ENCODE data around the gene IDH3B. TPM values are rescaled to one million over a fixed set of nuclear protein-coding genes. Genes with fewer than 3 reads are reported as not detected.

IDH3B gene
- total and polyA plus RNA-seq, 2 of the 8 experiments (the other 6 are each of a cell fraction or from before 2014, with no cell fraction given): 110 to 167 TPM

GRCh38 chr20:2699775-2700413 lies 35.9 kb upstream of the IDH3B start:
- H3K14ac ChIP-seq (ENCODE audit: insufficient read length): no peak overlapping the region
- H4K8ac ChIP-seq (ENCODE audit: extremely low read depth, insufficient read depth, low read length): no peak overlapping the region
- H3K4me2 ChIP-seq (ENCODE audit: insufficient read depth in 1 of 2, low read depth in 2 of 2, low read length in 2 of 2): peak overlapping the region in 1 of 2 experiments; percentile 27; a peak in 1 of 4 replicates
- peaks cover 0 to 28% (median 21%) of the 10 kb centered on the region in 4 experiments; a peak in 6 of 7 replicates for H3K4me1 ChIP-seq (replicated peaks in 1 of 4; ENCODE audit: control insufficient read depth in 3 of 4, insufficient read depth in 4 of 4, low read length in 3 of 4)
- H3K4ac ChIP-seq (replicated peaks; ENCODE audit: insufficient read length, low read depth, low read length): no peak overlapping the region
- H4K91ac ChIP-seq (replicated peaks; ENCODE audit: insufficient read length, low read length): no peak overlapping the region
- peak overlapping the region; percentile 80; the same call in 1 of the 2 replicates for H2BK20ac ChIP-seq (ENCODE audit: low read length)
- CTCF ChIA-PET (ENCODE audit: partially characterized antibody): interaction anchor here (1.0 to 8.4 kb wide), 9 partner anchors 8 to 118 kb away, joined by 3 to 75 read pairs (median 6); no protein-coding TSS in a partner anchor
- H3K36me3 ChIP-seq (ENCODE audit: control insufficient read depth in 2 of 4, insufficient read depth in 4 of 4, low read length in 3 of 4): no peaks in the 10 kb centered on the region
- no peaks in the 10 kb centered on the region for H3K79me1 ChIP-seq (ENCODE audit: low read depth, low read length)
- no peak overlapping the region for H3K56ac ChIP-seq (replicated peaks; ENCODE audit: insufficient read length, low read depth, low read length)
- POLR2A ChIA-PET (ENCODE audit: partially characterized antibody): interaction anchor here (1.1 to 2.3 kb wide), 3 partner anchors 10 to 47 kb away, joined by 3 to 9 read pairs (median 7); partner anchors contain the start of gene NOP56
- peaks cover 0 to 8% of the 10 kb centered on the region in 2 experiments for H4K20me1 ChIP-seq (replicated peaks in 1 of 2; ENCODE audit: control insufficient read depth in 1 of 2, insufficient read depth in 2 of 2, low read length in 2 of 2)
- no peaks in the 10 kb centered on the region for H3K79me2 ChIP-seq (ENCODE audit: control insufficient read depth in 1 of 2, insufficient read depth in 2 of 2, low read length in 2 of 2)
- peak in 1 of 2 experiments; percentile 38 for DNase-seq (ENCODE audit: low read depth in 1 of 2, low spot score in 2 of 2)
- no peak overlapping the region for H3K9ac ChIP-seq (replicated peaks in 1 of 4; ENCODE audit: extremely low read depth in 1 of 4, low read depth in 3 of 4, low read length in 3 of 4)
- H3K4me3 ChIP-seq (ENCODE audit: extremely low read depth in 1 of 4, insufficient read depth in 2 of 4, low read depth in 3 of 4, low read length in 4 of 4): no peak overlapping the region
- H3K9me3 ChIP-seq (ENCODE audit: insufficient read depth in 2 of 2, low read depth in 1 of 2, low read length in 1 of 2): no peaks in the 10 kb centered on the region
- no peaks in the 10 kb centered on the region for H3K23me2 ChIP-seq (ENCODE audit: low read depth, low read length)
- H2BK15ac ChIP-seq (ENCODE audit: low read length): peak overlapping the region; percentile 88
- no peak overlapping the region for H2BK120ac ChIP-seq (replicated peaks; ENCODE audit: low read depth, low read length)
- peaks cover 9 to 60% (median 46%) of the 10 kb centered on the region in 4 experiments for H3K27me3 ChIP-seq (replicated peaks in 1 of 4; ENCODE audit: control insufficient read depth in 3 of 4, extremely low read depth in 1 of 4, insufficient read depth in 3 of 4, low read length in 3 of 4)
- no peak overlapping the region for H2AK5ac ChIP-seq (ENCODE audit: low read depth, low read length)
- 61% methylated on average over 5 of the region's 5 CpGs; no CpG with 5 or more reads in 1 of the 2 experiments for WGBS, 2 experiments (ENCODE audit: extremely low coverage in 1 of 2, insufficient coverage in 1 of 2, insufficient read length in 1 of 2, insufficient replicate concordance in 2 of 2, low coverage in 1 of 2, low lambda C conversion rate in 2 of 2, missing lambda C conversion rate in 1 of 2)
- H2AFZ ChIP-seq (ENCODE audit: low read length): no peak overlapping the region
- H3K23ac ChIP-seq (ENCODE audit: insufficient read length): no peak overlapping the region
- no peak for FAIRE-seq
- TF ChIP-seq RAD21 (IDR thresholded peaks at IDR 0.05 in 1 of 2, conservative IDR thresholded peaks at IDR 0.05 in 1 of 2; ENCODE audit: low read depth in 2 of 2, low read length in 2 of 2): peak; percentile 19 to 38; a peak in 3 of 4 replicates
- TF ChIP-seq ATF3 (IDR thresholded peaks at IDR 0.05; ENCODE audit: insufficient read depth, low read depth, low read length): no peak
- no peak for TF ChIP-seq ZNF274 (IDR thresholded peaks at IDR 0.05; ENCODE audit: borderline replicate concordance, extremely low read depth, low read length)
- peak; percentile 6 to 64 (median 24) for TF ChIP-seq CTCF (IDR thresholded peaks at IDR 0.05; ENCODE audit: control extremely low read depth in 1 of 3, insufficient read depth in 1 of 3, low read depth in 1 of 3, low read length in 3 of 3)
- no peak overlapping the region for H3K27ac ChIP-seq (ENCODE audit: low read depth, low read length)
- peak overlapping the region; percentile 60; the same call in 1 of the 2 replicates for H2BK12ac ChIP-seq (ENCODE audit: low read depth, low read length)
- H4K5ac ChIP-seq (ENCODE audit: insufficient read length, low read depth, low read length): no peak overlapping the region
- H2BK5ac ChIP-seq (ENCODE audit: low read depth, low read length): no peak overlapping the region
- H3K18ac ChIP-seq (ENCODE audit: extremely low read depth, low read length): 0 out of 2 replicates have a peak overlapping the region, but pooled peaks have one; percentile 19

Data from H1 (cell line).